GM18951 (cell line): ENCODE measurements around the gene SLC66A2.

Experiments used
- POLR2A ChIP-seq: IDR thresholded peaks from 4 replicates; pipeline ENCODE4 v1.6.1; 2011; ENCODE audit warnings: mild to moderate bottlenecking; ENCODE audit not compliant: insufficient read length, insufficient read depth; ENCODE audit errors: extremely low read depth
- in situ Hi-C: fragments of 300-500 bp; cut with MboI; formaldehyde crosslinking; loops from one replicate; pipeline ENCODE4 v1.12.0; 2022; ENCODE audit warnings: low sequenced_read_pairs, mixed read lengths, inconsistent platforms; ENCODE audit not compliant: unreplicated experiment

The SLC66A2 gene

DNA sequence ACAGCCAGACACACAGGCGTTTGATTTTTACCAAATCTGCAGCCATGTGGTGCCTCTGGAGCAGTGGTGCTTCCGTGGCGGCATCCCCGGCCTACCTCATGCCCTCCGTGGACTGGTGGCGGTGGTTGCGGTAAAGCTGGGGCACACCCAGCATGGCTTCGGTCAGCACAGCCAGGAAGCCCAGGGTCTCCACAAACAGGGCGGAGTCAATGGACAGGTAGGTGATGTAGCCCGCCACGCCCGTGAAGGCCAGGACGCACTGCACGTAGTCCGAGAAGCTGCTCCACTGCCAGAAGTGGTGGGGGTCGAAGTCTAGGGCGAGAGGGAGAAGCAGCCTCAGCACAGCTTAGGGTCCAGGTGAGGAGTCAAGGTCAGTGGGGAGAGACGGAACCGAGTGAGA is 32.4 kb downstream of the SLC66A2 start:
- in situ Hi-C loops: no loop called here
- no peak for TF ChIP-seq POLR2A

DNA sequence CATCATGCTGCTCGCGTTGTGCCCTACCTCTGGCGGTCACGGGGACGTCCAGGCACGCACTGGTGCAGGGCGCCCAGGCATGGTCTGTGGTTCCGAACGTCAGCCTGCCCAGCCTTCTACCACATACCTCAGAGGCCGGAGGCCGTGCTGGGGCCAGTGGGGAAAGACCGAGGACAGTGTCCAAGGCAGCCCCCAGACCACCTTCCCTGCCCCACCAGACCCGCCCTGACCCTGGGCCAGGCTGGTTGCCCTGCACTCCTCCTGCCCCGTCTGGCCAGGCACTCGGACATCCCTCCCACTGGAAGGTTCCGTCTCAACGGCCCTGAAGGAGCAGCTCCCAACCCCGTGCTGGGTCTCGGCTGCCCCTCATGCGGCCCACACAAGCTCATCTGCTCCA is 32.8 kb downstream of the SLC66A2 start:
- no peak for TF ChIP-seq POLR2A
- in situ Hi-C loops: no loop called here

- in situ Hi-C loops: no loop called here
- no peak for TF ChIP-seq POLR2A
Measured at GRCh38 chr18:79917853-79918614, 33.4 kb downstream of the SLC66A2 start.

- TF ChIP-seq POLR2A: no peak
- in situ Hi-C loops: no loop called here
Measured at GRCh38 chr18:79917169-79917852, 34.1 kb downstream of the SLC66A2 start.

- no peak for TF ChIP-seq POLR2A
- in situ Hi-C loops: no loop called here
Measured at GRCh38 chr18:79916546-79917168, 34.8 kb downstream of the SLC66A2 start.

DNA sequence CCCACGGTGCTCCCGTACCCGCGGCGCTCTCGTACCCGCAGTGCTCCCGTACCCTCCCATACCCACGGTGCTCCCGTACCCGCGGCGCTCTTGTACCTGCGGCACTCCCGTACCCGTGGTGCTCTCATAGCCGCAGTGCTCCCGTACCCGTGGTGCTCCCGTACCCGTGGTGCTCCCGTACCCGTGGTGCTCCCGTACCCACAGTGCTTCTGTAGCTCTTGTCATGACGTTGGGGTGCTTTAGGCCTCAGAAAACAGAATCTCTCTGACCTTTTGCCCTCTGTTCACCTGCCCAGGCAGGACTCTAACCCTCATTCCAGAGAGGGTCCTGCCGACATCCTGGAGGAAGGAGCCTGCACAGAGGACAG is 35.3 kb downstream of the SLC66A2 start:
- no peak for TF ChIP-seq POLR2A

GRCh38 chr18:79915161-79916127 is 36.0 kb downstream of the SLC66A2 start:
- in situ Hi-C loops: no loop called here
- TF ChIP-seq POLR2A: no peak

More for the DNA sequence above, 35.3 kb downstream of the SLC66A2 start:
- in situ Hi-C loops: no loop called here

- in situ Hi-C loops: no loop called here
- TF ChIP-seq POLR2A: no peak
Measured at GRCh38 chr18:79914614-79915160, 36.8 kb downstream of the SLC66A2 start.

DNA sequence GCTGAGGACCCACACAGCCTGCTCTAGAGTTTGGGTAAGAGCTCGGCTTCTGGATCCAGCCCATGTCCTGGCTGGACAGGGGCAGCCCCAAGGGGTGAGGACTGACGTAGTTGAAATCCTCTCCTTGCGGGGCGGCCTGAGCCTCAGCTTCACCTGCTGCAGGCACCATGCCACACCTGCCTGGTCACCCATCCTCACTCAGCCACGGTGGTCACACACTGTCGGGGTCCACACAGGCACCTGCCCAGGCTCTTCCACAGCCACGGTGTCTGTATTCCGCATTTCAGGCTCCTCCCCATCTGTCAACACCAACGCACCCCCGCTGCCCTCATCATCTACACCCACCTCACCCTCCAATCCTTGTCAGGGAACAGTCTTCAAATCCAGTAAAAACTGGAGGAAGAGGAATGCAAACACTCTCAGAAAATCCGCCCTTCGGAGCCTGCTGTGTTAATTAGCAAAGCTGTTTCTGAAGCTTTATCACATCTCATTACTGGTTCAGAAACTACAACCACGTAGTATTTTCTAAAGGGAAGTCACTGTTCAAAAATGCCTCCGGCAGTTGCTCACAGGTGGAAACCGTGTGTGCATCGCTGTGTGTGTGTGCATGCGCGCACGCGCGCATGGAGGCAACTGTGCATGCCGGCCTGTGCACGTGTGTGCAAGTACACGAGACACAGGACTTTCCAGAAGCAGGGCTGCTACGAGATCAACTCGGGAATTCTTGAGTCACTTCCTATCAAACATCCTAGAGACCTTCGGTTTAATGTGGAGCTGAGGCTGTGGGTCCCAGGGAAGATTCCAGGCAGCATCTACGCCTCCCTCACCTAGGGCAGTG is 38.2 kb downstream of the SLC66A2 start:
- no peak for TF ChIP-seq POLR2A
- in situ Hi-C loops: no loop called here

DNA sequence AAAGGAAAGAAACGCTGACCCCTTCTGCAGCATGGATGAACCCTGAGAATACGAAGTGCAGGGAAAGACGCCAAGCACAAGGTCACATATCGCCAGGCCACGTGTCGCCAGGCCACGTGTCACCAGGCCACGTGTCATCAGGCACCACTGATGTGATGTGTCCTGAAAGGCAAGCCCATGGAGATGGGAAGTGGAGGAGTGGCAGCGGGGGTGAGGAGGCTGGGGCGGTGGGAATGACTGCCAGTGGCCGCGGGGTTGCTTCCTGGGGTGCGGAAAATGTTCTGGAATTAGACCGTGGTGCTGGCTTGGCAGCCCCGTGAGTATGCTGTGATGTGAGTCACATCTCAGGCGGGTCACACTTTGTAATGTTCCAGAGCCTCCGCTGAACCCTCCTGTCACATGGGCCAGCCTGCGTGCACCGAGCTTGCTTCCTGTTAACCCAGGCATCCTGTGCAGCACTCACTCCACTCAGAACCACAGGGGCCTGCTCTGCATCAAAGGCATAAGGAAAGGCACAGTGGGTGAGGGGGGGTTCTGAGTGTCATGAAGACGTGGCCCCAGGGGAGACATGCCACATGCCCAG is 39.0 kb downstream of the SLC66A2 start:
- in situ Hi-C loops: no loop called here

More for the DNA sequence above, 39.0 kb downstream of the SLC66A2 start:
- no peak for TF ChIP-seq POLR2A
